ENCODE results near the gene BCAN.
A peak's percentile ranks its signal among the peaks of the same experiment; 100 is the strongest.

BCAN gene

DNA sequence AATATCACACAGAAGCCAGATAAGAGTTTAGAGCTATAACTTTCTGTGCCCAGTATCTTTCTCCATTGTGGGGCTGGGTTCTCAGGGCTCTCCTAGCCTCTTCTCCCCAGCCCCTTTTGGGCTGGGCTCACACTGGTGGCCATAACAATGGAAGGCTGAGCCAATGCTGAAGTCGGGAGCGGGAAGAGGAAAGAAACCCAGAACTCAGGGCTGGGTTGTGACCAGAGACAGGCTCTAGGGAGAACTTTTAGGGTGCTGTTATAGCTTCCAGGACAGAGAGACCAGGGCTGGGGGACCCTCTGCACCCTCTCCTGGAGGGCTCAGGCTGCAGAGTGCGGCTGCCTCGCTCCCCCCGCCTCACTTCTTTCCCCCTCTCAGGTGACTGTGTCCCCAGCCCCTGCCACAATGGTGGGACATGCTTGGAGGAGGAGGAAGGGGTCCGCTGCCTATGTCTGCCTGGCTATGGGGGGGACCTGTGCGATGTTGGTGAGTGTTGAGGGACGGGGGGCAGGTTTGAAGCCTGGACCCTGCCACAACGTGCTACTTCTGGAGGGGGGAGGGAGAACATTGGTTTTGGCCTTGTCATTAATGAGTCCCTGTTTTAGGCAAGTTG lies 14.1 kb downstream of the BCAN start:
- H3K9ac ChIP-seq = no peak overlapping the region
- TF ChIP-seq, protein P1, sequence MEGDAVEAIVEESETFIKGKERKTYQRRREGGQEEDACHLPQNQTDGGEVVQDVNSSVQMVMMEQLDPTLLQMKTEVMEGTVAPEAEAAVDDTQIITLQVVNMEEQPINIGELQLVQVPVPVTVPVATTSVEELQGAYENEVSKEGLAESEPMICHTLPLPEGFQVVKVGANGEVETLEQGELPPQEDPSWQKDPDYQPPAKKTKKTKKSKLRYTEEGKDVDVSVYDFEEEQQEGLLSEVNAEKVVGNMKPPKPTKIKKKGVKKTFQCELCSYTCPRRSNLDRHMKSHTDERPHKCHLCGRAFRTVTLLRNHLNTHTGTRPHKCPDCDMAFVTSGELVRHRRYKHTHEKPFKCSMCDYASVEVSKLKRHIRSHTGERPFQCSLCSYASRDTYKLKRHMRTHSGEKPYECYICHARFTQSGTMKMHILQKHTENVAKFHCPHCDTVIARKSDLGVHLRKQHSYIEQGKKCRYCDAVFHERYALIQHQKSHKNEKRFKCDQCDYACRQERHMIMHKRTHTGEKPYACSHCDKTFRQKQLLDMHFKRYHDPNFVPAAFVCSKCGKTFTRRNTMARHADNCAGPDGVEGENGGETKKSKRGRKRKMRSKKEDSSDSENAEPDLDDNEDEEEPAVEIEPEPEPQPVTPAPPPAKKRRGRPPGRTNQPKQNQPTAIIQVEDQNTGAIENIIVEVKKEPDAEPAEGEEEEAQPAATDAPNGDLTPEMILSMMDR (IDR thresholded peaks at IDR 0.05) = no peak
- H3K4me3 ChIP-seq (ENCODE audit: low read depth, low read length) = no peak overlapping the region
- H3K36me3 ChIP-seq (ENCODE audit: control insufficient read depth, insufficient read depth, low read length) = no peaks in the 10 kb centered on the region
- no peaks in the 10 kb centered on the region for H3K27me3 ChIP-seq (ENCODE audit: control insufficient read depth, insufficient read depth, low read length)
- no peaks in the 10 kb centered on the region for H3K4me1 ChIP-seq
- no peaks in the 10 kb centered on the region for H3K9me3 ChIP-seq (ENCODE audit: control insufficient read depth, low read length)
- no peak overlapping the region for H2AFZ ChIP-seq
- no peaks in the 10 kb centered on the region for H3K79me2 ChIP-seq
- H3K4me2 ChIP-seq (ENCODE audit: low read length) = no peak overlapping the region
- no peak overlapping the region for H3K27ac ChIP-seq

DNA sequence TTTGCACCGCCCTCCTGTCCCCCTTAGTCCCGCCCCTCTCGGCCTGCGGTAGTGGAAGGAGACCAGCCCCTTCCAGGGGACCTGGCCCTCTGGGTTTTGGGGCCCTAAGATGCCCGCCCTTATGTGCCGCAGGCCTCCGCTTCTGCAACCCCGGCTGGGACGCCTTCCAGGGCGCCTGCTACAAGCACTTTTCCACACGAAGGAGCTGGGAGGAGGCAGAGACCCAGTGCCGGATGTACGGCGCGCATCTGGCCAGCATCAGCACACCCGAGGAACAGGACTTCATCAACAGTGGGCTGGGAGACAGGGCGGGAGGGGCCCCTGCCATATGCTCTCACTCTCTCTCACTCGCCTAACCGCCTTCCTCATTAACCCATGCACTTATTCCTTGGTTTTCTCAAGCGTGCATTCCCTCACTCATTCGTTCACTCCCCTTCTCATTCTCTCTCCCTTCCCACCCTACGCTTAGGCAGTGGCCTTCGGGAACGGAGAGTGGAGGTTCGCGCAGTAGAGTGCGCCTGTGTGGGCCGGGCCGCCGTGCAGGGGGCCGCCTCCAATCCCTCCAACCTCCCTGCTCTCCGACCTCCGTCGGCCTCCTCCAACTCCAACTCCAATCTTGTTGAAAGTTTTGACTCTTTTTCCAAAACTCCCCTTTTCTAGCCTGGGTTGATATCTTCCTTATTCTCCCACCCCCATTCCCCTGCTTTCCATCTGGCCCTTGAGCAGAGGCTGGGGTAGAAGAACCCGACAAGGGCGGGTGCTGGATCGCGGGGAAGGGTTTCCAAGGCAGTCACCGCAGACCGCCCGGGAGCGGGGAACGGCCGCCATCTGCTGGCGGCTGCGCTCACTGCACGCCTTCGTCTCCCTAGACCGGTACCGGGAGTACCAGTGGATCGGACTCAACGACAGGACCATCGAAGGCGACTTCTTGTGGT lies 15.2 kb downstream of the BCAN start:
- Histone ChIP-seq H3K79me2 (no peaks in the 10 kb centered on the region), H3K9ac (no peak overlapping the region), H3K36me3 (ENCODE audit: control insufficient read depth, insufficient read depth, low read length) (no peaks in the 10 kb centered on the region), H3K4me1 (no peaks in the 10 kb centered on the region), H3K4me3 (ENCODE audit: low read depth, low read length) (peak overlapping the region; percentile 37), H3K4me2 (ENCODE audit: low read length) (peak overlapping the region; percentile 61), H3K9me3 (ENCODE audit: control insufficient read depth, low read length) (no peaks in the 10 kb centered on the region), H3K27me3 (ENCODE audit: control insufficient read depth, insufficient read depth, low read length) (no peaks in the 10 kb centered on the region), H2AFZ (peak overlapping the region; percentile 48), H3K27ac (no peak overlapping the region)
- TF ChIP-seq, protein P1 (IDR thresholded peaks at IDR 0.05) = peak; percentile 87

DNA sequence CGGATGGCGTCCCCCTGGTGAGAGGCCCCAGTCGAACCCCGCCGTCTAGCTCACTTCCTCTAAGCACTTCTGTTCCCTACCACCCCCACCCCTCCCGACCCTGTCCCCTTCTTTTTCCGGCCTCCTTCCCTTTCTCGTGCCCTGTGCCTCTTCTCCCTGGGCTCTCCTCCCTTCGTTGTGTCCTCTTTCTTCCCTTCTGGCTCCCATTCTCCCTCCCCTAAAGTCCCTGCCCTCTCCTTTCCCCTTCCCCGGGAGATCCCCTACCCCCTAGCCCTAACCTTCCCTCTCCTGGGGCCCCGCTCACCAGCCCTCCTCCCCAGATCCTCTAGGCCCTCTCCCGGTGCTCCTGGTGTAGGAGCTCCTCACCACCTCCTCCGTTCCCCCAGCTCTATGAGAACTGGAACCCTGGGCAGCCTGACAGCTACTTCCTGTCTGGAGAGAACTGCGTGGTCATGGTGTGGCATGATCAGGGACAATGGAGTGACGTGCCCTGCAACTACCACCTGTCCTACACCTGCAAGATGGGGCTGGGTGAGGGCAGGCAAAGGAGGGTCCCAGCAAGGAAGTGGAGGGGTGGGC lies 15.9 kb downstream of the BCAN start:
- Histone ChIP-seq H3K9ac (no peak overlapping the region), H3K4me2 (ENCODE audit: low read length) (no peak overlapping the region), H3K79me2 (no peaks in the 10 kb centered on the region), H3K4me1 (no peaks in the 10 kb centered on the region), H2AFZ (no peak overlapping the region), H3K27ac (no peak overlapping the region), H3K9me3 (ENCODE audit: control insufficient read depth, low read length) (no peaks in the 10 kb centered on the region), H3K4me3 (ENCODE audit: low read depth, low read length) (no peak overlapping the region), H3K27me3 (ENCODE audit: control insufficient read depth, insufficient read depth, low read length) (no peaks in the 10 kb centered on the region), H3K36me3 (ENCODE audit: control insufficient read depth, insufficient read depth, low read length) (no peaks in the 10 kb centered on the region)
- TF ChIP-seq, protein P1 (IDR thresholded peaks at IDR 0.05) = no peak

DNA sequence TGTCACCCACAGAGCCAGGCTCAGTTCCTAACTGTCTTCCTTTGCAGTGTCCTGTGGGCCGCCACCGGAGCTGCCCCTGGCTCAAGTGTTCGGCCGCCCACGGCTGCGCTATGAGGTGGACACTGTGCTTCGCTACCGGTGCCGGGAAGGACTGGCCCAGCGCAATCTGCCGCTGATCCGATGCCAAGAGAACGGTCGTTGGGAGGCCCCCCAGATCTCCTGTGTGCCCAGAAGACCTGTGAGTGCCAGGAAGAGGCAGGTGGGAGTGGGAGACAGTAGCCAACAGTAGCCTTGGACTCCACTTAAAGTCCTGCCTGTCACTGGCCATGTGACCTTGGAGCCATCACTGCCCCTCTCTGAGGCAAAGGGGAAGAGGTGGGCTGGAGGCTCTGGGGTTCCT lies 16.6 kb downstream of the BCAN start:
- H3K27ac ChIP-seq = no peak overlapping the region
- no peaks in the 10 kb centered on the region for H3K9me3 ChIP-seq (ENCODE audit: control insufficient read depth, low read length)

More for the DNA sequence above, 16.6 kb downstream of the BCAN start:
- H3K27me3 ChIP-seq (ENCODE audit: control insufficient read depth, insufficient read depth, low read length) = no peaks in the 10 kb centered on the region
- H3K4me2 ChIP-seq (ENCODE audit: low read length) = no peak overlapping the region
- H3K79me2 ChIP-seq = no peaks in the 10 kb centered on the region
- H3K36me3 ChIP-seq (ENCODE audit: control insufficient read depth, insufficient read depth, low read length) = no peaks in the 10 kb centered on the region
- H3K4me1 ChIP-seq = no peaks in the 10 kb centered on the region
- no peak overlapping the region for H3K9ac ChIP-seq
- H3K4me3 ChIP-seq (ENCODE audit: low read depth, low read length) = no peak overlapping the region
- no peak overlapping the region for H2AFZ ChIP-seq
- TF ChIP-seq, protein P1 (IDR thresholded peaks at IDR 0.05) = no peak

Data from parathyroid adenoma (tissue), 2 donors.